Fibroblast of lung (primary cell): ENCODE results near the gene G6PD. TPM values are rescaled to one million over a fixed set of nuclear protein-coding genes. Genes with fewer than 3 reads are reported as not detected.
"Not testable (repeated sequence)": the region's sequence is repeated elsewhere in the genome, so short reads cannot be mapped to it uniquely, and the experiment has no call there.

Source experiments
- DNase-seq, 2 donors: peaks; one replicate each; pipeline versions ENCODE4 v3.0.0 to v3.0.0-alpha.2; 2010; ENCODE audit warnings: low read depth in 2 of 2
- H2AFZ ChIP-seq: 2 replicates; pipeline ENCODE4 v1.5.1; 2012; ENCODE audit warnings: low read length, control low read depth, inconsistent platforms
- H3K27ac ChIP-seq: 2 replicates; pipeline ENCODE4 v1.5.1; 2011; ENCODE audit warnings: low read length, control low read depth; ENCODE audit not compliant: insufficient read depth
- H3K27me3 ChIP-seq: 2 replicates; pipeline ENCODE4 v1.5.1; 2011; ENCODE audit warnings: mild to moderate bottlenecking, low read length; ENCODE audit not compliant: control insufficient read depth, insufficient read depth
- H3K36me3 ChIP-seq: 2 replicates; pipeline ENCODE4 v1.5.1; 2011; ENCODE audit warnings: low read length; ENCODE audit not compliant: control insufficient read depth, insufficient read depth
- H3K4me1 ChIP-seq: 2 replicates; pipeline ENCODE4 v1.5.1; 2011; ENCODE audit warnings: low read length; ENCODE audit not compliant: control insufficient read depth, insufficient read depth; ENCODE audit errors: extremely low read depth
- H3K4me2 ChIP-seq: 2 replicates; pipeline ENCODE4 v1.5.1; 2011; ENCODE audit warnings: low read length, control low read depth; ENCODE audit not compliant: insufficient read depth; ENCODE audit errors: extremely low read depth
- H3K4me3 ChIP-seq, 4 experiments: fragments of 200-600 bp in 1 of 4; sonication (generic) in 1 of 4; replicated peaks in 1 of 4; 2 replicates each; pipeline ENCODE4 v1.5.1; 2011 to 2016; ENCODE audit warnings: low read length in 4 of 4, low read depth in 3 of 4, mild to moderate bottlenecking in 3 of 4, control low read depth in 2 of 4, inconsistent platforms in 1 of 4, mixed read lengths in 1 of 4; ENCODE audit not compliant: insufficient read depth in 1 of 4; ENCODE audit errors: control extremely low read depth in 1 of 4
- H3K79me2 ChIP-seq: 2 replicates; pipeline ENCODE4 v1.5.1; 2012; ENCODE audit warnings: mild to moderate bottlenecking, low read length, inconsistent platforms; ENCODE audit not compliant: control insufficient read depth, insufficient read depth
- H3K9ac ChIP-seq: 2 replicates; pipeline ENCODE4 v1.5.1; 2011; ENCODE audit warnings: mild to moderate bottlenecking, low read length, control low read depth; ENCODE audit not compliant: insufficient read depth
- H3K9me3 ChIP-seq: 2 replicates; pipeline ENCODE4 v1.5.1; 2012; ENCODE audit warnings: low read depth, low read length; ENCODE audit not compliant: control insufficient read depth, insufficient read depth
- H4K20me1 ChIP-seq: 2 replicates; pipeline ENCODE4 v1.5.1; 2011; ENCODE audit warnings: low read length; ENCODE audit not compliant: control insufficient read depth, insufficient read depth; ENCODE audit errors: extremely low read depth
- EZH2 ChIP-seq: IDR thresholded peaks from 2 replicates; pipeline ENCODE4 v1.5.1; 2012; ENCODE audit warnings: low read length, control low read depth, mild to moderate bottlenecking; ENCODE audit errors: missing control alignments
- polyA plus RNA-seq, 2 donors: library from polyadenylated mRNA; depleted of rRNA in 1 of 2; stranded (reverse) in 1 of 2; unstranded in 1 of 2; fragments of >200 nt; gene quantifications; 2 replicates each; pipeline ENCODE4 v1.2.1, GENCODE V29; 2011 to 2012; ENCODE audit warnings: missing spikeins in 1 of 2
- total RNA-seq: library from RNA; depleted of rRNA; stranded (reverse); fragments of >200 nt; gene quantifications from 2 replicates; pipeline ENCODE4 v1.2.1, GENCODE V29; 2014
- TF ChIP-seq, protein P1 (sequence below), 2 donors: IDR thresholded peaks in 1 of 2; conservative IDR thresholded peaks in 1 of 2; 1 replicate in 1 of 2; 2 replicates in 1 of 2; pipeline ENCODE4 v1.5.1; 2011 to 2012; ENCODE audit warnings: low read length in 2 of 2, control low read depth in 1 of 2, inconsistent platforms in 1 of 2, low read depth in 1 of 2, mild to moderate bottlenecking in 1 of 2

Gene G6PD
- total and polyA plus RNA-seq, 2 donors (not counting 1 experiment from before 2014, with no cell fraction given) = 86.2 to 109 TPM

DNA sequence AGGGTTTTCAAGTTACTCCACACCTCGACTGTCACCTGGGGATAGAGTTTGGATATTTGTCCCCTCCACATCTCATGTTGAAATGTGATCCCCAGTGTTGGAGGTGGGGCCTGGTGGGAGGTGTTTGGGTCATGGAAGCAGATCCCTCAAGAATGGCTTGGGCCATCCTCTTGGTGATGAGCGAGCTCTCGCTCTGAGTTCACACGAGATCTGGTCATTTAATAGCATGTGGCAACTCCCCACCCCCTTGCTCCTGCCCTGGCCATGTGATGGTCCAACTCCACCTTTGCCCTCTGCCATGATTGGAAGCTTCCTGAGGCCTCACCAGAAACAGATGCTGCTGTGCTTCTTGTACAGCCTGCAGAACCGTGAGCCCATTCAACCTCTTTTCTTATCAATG, 46.6 kb upstream of the G6PD start:
- Histone ChIP-seq H3K36me3 (no peaks in the 10 kb centered on the region), H3K79me2 (no peaks in the 10 kb centered on the region), H4K20me1 (no peaks in the 10 kb centered on the region), H3K27ac (no peak overlapping the region), H3K4me3 (no peak overlapping the region), H2AFZ (no peak overlapping the region), H3K9me3 (no peaks in the 10 kb centered on the region), H3K9ac (no peak overlapping the region), H3K4me2 (no peak overlapping the region), H3K4me1 (no peaks in the 10 kb centered on the region), H3K27me3 (peaks cover 7% of the 10 kb centered on the region)
- DNase-seq = no peak
- no peak for TF ChIP-seq EZH2
- TF ChIP-seq, protein P1, sequence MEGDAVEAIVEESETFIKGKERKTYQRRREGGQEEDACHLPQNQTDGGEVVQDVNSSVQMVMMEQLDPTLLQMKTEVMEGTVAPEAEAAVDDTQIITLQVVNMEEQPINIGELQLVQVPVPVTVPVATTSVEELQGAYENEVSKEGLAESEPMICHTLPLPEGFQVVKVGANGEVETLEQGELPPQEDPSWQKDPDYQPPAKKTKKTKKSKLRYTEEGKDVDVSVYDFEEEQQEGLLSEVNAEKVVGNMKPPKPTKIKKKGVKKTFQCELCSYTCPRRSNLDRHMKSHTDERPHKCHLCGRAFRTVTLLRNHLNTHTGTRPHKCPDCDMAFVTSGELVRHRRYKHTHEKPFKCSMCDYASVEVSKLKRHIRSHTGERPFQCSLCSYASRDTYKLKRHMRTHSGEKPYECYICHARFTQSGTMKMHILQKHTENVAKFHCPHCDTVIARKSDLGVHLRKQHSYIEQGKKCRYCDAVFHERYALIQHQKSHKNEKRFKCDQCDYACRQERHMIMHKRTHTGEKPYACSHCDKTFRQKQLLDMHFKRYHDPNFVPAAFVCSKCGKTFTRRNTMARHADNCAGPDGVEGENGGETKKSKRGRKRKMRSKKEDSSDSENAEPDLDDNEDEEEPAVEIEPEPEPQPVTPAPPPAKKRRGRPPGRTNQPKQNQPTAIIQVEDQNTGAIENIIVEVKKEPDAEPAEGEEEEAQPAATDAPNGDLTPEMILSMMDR (conservative IDR thresholded peaks at IDR 0.05 in 1 of 2, IDR thresholded peaks at IDR 0.05 in 1 of 2; ENCODE audit: low read depth in 1 of 2, low read length in 2 of 2) = no peak

DNA sequence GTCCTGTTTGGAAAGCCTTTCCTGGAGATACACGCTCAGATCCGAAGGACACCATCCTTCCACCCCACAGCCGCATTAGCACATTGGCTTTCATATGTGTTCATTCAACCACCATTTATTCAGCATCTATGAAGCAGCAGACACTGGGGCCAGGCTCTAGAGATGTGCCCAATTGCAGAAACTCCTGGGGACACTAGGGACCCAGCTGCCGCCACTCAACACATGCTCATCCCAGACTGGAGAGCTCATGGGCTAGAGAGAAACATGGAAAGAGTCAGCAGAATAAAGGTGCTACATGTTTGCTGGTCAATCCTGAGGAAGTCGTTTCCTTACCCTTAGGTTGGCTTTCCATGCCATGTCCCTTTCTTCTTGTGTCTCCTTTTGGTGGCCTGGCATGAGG, 45.9 kb upstream of the G6PD start:
- H4K20me1 ChIP-seq = no peaks in the 10 kb centered on the region
- H3K27me3 ChIP-seq = peaks cover 7% of the 10 kb centered on the region
- H3K27ac ChIP-seq = no peak overlapping the region
- H3K4me2 ChIP-seq = no peak overlapping the region
- DNase-seq = no peak
- H3K4me1 ChIP-seq = no peaks in the 10 kb centered on the region
- H2AFZ ChIP-seq = no peak overlapping the region
- no peaks in the 10 kb centered on the region for H3K9me3 ChIP-seq
- no peak overlapping the region for H3K9ac ChIP-seq
- TF ChIP-seq EZH2 = no peak
- no peak overlapping the region for H3K4me3 ChIP-seq
- H3K79me2 ChIP-seq = no peaks in the 10 kb centered on the region
- H3K36me3 ChIP-seq = no peaks in the 10 kb centered on the region

DNA sequence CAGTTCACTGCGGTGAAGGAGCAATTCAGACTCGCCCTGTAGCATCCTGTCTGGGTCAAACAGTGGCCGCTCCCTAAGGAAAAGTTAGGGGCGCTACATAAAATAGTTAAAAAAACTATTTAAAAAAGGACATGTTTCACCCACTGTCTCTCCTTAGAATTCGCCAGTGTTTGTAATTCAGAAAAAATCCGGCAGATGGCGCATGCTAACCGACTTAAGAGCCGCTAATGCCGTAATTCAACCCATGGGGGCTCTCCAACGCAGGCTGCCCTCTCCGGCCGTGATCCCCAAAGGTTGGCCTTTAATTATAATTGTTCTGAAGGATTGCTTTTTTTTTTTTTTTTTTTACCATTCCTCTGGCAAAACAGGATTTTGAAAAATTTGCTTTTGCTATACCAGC, 43.8 kb upstream of the G6PD start:
- H3K9ac ChIP-seq, H3K36me3 ChIP-seq, H3K9me3 ChIP-seq, H3K27ac ChIP-seq, H3K27me3 ChIP-seq, H2AFZ ChIP-seq, H3K4me1 ChIP-seq, H4K20me1 ChIP-seq, H3K4me3 ChIP-seq, H3K79me2 ChIP-seq, H3K4me2 ChIP-seq, DNase-seq: not testable (repeated sequence)

DNA sequence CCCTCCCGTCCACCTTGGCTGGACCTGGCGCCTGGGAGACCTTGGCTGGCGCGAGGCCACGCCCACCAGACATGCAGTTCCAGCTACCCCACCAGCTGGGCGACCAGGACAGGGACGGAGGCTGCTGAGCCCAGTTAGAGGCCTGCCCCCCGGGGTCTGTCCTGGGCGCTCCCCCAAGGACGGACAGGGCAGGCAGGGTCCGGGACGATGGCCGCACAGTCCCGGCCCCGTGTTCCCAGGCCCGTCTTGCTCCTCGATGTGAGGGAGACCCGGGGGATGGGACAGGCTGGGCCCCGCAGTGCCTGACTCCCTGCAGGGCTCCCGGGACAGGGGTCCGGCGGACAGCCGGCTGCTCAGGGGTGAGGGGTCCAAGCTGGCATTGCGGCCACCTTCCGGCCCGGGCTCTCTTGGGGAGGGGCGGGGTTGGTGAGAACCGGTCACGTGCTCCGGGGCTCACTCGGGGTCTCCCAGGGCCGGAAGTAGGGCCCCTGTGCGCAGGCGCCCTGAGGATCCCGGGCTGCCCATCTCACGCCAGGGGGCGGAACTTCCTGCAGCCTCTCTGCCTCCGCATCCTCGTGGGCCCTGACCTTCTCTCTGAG, 38.0 kb upstream of the G6PD start, which contains the start of gene CTAG1A:
CTAG1A (plus strand) TSS at position 549 of the 599 bp plus-strand sequence. CDS start 74 bp downstream, outside the sequence.
- H3K27ac ChIP-seq, H4K20me1 ChIP-seq, H3K9me3 ChIP-seq, H3K27me3 ChIP-seq, H3K4me2 ChIP-seq, H3K36me3 ChIP-seq, H3K4me1 ChIP-seq, H3K79me2 ChIP-seq, DNase-seq, H2AFZ ChIP-seq, H3K9ac ChIP-seq, H3K4me3 ChIP-seq: not testable (repeated sequence)

DNA sequence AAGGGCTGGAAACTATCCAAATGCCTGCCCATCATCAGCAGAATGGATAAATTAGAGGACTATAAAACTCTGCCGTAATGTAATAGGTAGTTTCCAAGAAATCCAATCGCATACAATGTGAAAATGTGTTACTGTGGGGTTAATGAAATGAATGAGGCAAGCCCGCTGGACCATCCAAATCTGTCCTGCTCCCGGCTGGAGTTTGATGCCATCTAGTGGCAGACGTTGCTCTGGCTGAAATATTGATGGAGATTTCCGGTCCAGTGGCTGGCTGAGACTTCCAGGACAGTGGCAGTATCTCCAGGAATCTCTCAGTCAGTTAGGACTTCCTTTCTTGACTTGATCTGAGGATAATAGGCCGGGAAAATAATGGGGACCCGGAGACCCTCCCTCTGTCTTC, 36.3 kb upstream of the G6PD start:
- not testable (repeated sequence) for H4K20me1 ChIP-seq, H3K4me3 ChIP-seq, H2AFZ ChIP-seq, H3K9ac ChIP-seq, H3K27ac ChIP-seq, H3K4me1 ChIP-seq, H3K79me2 ChIP-seq, H3K27me3 ChIP-seq, H3K36me3 ChIP-seq, H3K9me3 ChIP-seq, DNase-seq, H3K4me2 ChIP-seq

DNA sequence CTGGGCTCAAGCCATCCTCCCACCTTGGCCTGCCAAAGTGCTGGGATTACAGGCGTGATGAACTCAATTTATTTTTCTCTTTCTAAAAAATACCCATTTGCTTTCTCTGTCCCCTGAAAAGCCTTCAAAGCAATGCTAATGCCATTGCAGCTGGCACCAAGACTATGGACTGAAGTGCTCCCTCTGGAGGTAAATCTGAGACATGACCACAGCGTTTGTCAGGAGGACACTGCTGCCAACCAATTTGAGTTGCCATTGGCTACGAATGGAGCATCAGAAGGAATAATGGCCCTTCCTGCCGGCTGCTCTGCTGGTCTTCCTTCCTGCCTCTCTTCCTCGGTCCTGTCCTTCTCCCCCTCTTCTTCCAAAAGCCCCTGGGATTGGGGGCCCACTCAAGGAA, 28.4 kb upstream of the G6PD start:
- not testable (repeated sequence) for H3K4me2 ChIP-seq, H3K27ac ChIP-seq, H2AFZ ChIP-seq, H3K9me3 ChIP-seq, H3K79me2 ChIP-seq, H3K4me3 ChIP-seq, H3K36me3 ChIP-seq, H3K9ac ChIP-seq, H3K4me1 ChIP-seq, H3K27me3 ChIP-seq, H4K20me1 ChIP-seq, DNase-seq
